RWPE1 (cell line): Measurements from ENCODE around the gene CORO2A.
A peak's percentile ranks its signal among the peaks of the same experiment; 100 is the strongest.

Experiments used
- CTCF ChIA-PET: fragments of 350-600 bp; sonication (Branson Sonifier 250); formaldehyde crosslinking; extraction: SDS; loops from one replicate; lab custom pipeline; 2021; lab: Yijun Ruan, JAX
- POLR2A ChIA-PET: fragments of 400-600 bp; formaldehyde crosslinking; extraction: SDS; loops from one replicate; lab custom pipeline; 2020; ENCODE audit warnings: antibody characterized with exemption; ENCODE audit not compliant: low non-redundant PET; lab: Yijun Ruan, JAX
- DNase-seq: peaks from one replicate; pipeline ENCODE4 v3.0.0; 2012; ENCODE audit warnings: low spot score
- H3K27ac ChIP-seq: fragments of 450-650 bp; 2 replicates; pipeline ENCODE4 v1.5.1; 2017
- CTCF ChIP-seq: fragments of 450-650 bp; conservative IDR thresholded peaks from 2 replicates; pipeline ENCODE4 v1.5.1; 2017; ENCODE audit warnings: low read depth, mild to moderate bottlenecking

The CORO2A gene

GRCh38 chr9:98193336-98193944 is 1.0 kb upstream of the CORO2A start:
- no peak for TF ChIP-seq CTCF
- ChIA-PET CTCF (interaction anchor here (0.6 to 2.4 kb wide), 6 partner anchors 8 to 75 kb away, joined by 3 to 8 read pairs (median 4); no protein-coding TSS in a partner anchor), POLR2A (interaction anchor here (1.9 kb wide), 1 partner anchor 62 kb away, joined by 7 read pairs; the partner anchor contains the start of gene TBC1D2)
- DNase-seq: no peak
- H3K27ac ChIP-seq: peak overlapping the region; percentile 91

- CTCF ChIA-PET: interaction anchor here (0.5 to 2.4 kb wide), 12 partner anchors 10 to 269 kb away, joined by 3 to 9 read pairs (median 4); partner anchors contain the start of gene TBC1D2
- peak overlapping the region; percentile 91 for H3K27ac ChIP-seq
- no peak for TF ChIP-seq CTCF
- peak; percentile 85 for DNase-seq
- POLR2A ChIA-PET: interaction anchor here (0.6 to 1.9 kb wide), 7 partner anchors 21 to 67 kb away, joined by 3 to 7 read pairs (median 3); partner anchors contain the start of gene TBC1D2
Observed at GRCh38 chr9:98191671-98192502, 550 bp downstream of the CORO2A start.

GRCh38 chr9:98191181-98191608 is 1.2 kb downstream of the CORO2A start:
- no peak for DNase-seq
- ChIA-PET CTCF (interaction anchor here (0.5 to 2.4 kb wide), 7 partner anchors 49 to 133 kb away, joined by 3 to 9 read pairs (median 4); no protein-coding TSS in a partner anchor), POLR2A (interaction anchor here (1.6 kb wide), 1 partner anchor 67 kb away, joined by 4 read pairs; no protein-coding TSS in a partner anchor)

GRCh38 chr9:98190757-98191105 is 1.7 kb downstream of the CORO2A start:
- CTCF ChIA-PET: interaction anchor here (0.6 to 1.9 kb wide), 4 partner anchors 48 to 86 kb away, joined by 3 to 9 read pairs (median 4); no protein-coding TSS in a partner anchor
- DNase-seq: no peak
- H3K27ac ChIP-seq: peak overlapping the region; percentile 91
- TF ChIP-seq CTCF: no peak
- POLR2A ChIA-PET: interaction anchor here (1.6 kb wide), 1 partner anchor 66 kb away, joined by 4 read pairs; no protein-coding TSS in a partner anchor

More at GRCh38 chr9:98191181-98191608, 1.2 kb downstream of the CORO2A start:
- H3K27ac ChIP-seq: peak overlapping the region; percentile 91
- no peak for TF ChIP-seq CTCF

GRCh38 chr9:98189412-98189811 is 3.0 kb downstream of the CORO2A start:
- CTCF ChIA-PET: interaction anchor here (0.6 to 0.8 kb wide), 2 partner anchors 67 to 334 kb away, joined by 3 to 4 read pairs; no protein-coding TSS in a partner anchor
- no peak for DNase-seq
- POLR2A ChIA-PET: no interaction called here
- peak overlapping the region; percentile 91 for H3K27ac ChIP-seq
- TF ChIP-seq CTCF: no peak

GRCh38 chr9:98187926-98188325 is 4.5 kb downstream of the CORO2A start:
- DNase-seq: peak; percentile 41
- no peak for TF ChIP-seq CTCF
- peak overlapping the region; percentile 55 for H3K27ac ChIP-seq
- POLR2A ChIA-PET: no interaction called here
- CTCF ChIA-PET: interaction anchor here (0.6 to 0.9 kb wide), 4 partner anchors 54 to 952 kb away, joined by 3 to 5 read pairs (median 4); no protein-coding TSS in a partner anchor
